ENCODE data around the gene ANTXR2.
A peak's percentile ranks its signal among the peaks of the same experiment; 100 is the strongest.

Gene ANTXR2

DNA sequence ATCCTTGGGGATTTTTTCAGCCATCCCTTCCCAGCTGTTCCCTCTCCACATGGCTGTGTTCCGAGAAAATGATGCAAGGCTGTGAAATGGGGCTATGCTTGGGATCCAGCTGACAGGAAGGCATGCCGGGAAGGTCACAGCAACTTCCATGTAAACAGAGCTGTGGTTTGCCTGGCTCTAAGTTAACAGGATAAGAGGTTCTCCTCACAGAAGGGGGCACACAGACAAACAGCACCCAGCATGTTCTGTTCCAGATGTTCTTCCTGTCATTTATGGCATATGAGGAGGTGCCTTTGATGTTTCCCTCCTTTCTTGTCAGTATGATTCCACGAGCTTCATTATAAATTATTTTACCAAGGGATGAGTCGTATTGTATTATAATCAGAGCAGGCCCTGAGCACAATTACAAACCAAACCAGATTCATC, 220.7 kb downstream of the ANTXR2 start:
- peak; percentile 80 for DNase-seq (ENCODE audit: low read depth)
- no peak for TF ChIP-seq CTCF (conservative IDR thresholded peaks at IDR 0.05; ENCODE audit: low read depth, low read length)
- H3K4me3 ChIP-seq (ENCODE audit: low read depth, low read length) = no peak overlapping the region

- peak; percentile 51 for DNase-seq (ENCODE audit: low read depth)
- TF ChIP-seq CTCF (conservative IDR thresholded peaks at IDR 0.05; ENCODE audit: low read depth, low read length) = no peak
Observed at GRCh38 chr4:79851625-79852304, 221.3 kb downstream of the ANTXR2 start.

More at GRCh38 chr4:79851625-79852304, 221.3 kb downstream of the ANTXR2 start:
- no peak overlapping the region for H3K4me3 ChIP-seq (ENCODE audit: low read depth, low read length)

Measured in choroid plexus epithelial cell (primary cell).